GM18907 (cell line): ENCODE measurements around the gene CAPZA3.
"Not testable (repeated sequence)": the region's sequence is repeated elsewhere in the genome, so short reads cannot be mapped to it uniquely, and the experiment has no call there.

Source experiments
- ATAC-seq: cut with Tn5 transposase; IDR thresholded peaks from one replicate; pipeline ENCODE4 v1.9.1; 2021; ENCODE audit warnings: mild to moderate bottlenecking, moderate library complexity; ENCODE audit not compliant: unreplicated experiment

The CAPZA3 gene, protein sequence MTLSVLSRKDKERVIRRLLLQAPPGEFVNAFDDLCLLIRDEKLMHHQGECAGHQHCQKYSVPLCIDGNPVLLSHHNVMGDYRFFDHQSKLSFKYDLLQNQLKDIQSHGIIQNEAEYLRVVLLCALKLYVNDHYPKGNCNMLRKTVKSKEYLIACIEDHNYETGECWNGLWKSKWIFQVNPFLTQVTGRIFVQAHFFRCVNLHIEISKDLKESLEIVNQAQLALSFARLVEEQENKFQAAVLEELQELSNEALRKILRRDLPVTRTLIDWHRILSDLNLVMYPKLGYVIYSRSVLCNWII

DNA sequence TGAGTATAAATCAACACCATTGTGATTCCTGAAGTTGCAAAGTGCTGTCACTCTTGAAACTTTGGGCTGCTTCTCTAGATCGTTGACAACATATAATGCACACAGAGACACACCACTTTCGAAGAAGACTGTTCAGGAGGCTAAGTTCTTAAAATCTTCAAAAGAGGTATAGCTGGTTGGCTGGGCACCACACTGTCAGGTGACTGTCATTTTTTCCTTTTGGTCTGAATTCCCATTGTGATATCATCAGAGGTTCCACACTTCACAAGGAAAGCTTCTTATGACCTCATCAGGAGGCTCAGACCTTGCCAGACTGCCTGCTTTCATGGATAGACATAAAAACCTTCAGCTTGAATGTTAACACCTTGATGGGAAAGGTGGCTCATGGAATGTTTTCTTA is at the start of gene CAPZA3, which contains the start of gene PLCZ1:
Gene CAPZA3, plus strand, starts transcription at position 301 of the 400 bp plus-strand sequence. CDS start 150 bp downstream, outside the sequence.
Gene PLCZ1, minus strand, starts transcription at position 194 of the 400 bp plus-strand sequence. CDS start 641 bp downstream, outside the sequence.
- no peak for ATAC-seq

DNA sequence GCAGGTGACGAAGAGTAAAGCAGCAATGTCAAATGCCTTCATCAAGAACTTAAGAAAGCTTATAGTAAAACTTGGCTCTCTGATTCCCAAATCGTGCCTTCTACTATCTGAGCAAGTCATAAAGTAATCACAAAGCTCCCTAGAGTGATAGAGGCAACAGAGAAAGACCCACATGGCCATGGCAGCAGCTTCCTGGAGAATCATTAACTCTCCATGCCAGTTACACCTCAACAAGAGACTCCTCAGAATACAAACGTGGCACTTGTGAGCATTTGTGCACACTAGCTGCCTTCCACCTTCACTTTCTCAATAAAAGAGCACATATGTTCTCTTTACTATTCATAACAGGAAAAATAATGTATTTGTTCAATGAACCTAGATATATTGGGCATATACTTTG is 48.1 kb upstream of the CAPZA3 start:
- ATAC-seq: no peak

DNA sequence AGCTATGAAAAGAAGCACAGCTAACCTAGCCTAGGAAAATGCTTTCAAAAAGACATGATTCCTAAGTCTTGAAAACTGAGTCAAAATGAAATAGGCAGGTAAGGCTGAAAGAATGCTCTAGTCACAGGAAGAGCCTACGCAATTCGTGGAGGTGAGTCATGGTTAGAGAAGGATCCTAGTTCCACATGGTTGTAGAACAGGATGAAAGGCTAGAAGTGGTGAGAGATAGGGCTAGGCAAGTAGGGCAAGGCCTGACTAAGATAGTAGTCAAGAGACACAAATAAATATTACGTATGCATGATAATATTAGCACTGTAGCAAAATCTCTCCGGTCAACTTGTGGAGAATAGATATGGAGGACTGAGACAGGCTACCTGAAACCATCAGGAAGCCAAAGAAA is 47.3 kb upstream of the CAPZA3 start:
- ATAC-seq: no peak

DNA sequence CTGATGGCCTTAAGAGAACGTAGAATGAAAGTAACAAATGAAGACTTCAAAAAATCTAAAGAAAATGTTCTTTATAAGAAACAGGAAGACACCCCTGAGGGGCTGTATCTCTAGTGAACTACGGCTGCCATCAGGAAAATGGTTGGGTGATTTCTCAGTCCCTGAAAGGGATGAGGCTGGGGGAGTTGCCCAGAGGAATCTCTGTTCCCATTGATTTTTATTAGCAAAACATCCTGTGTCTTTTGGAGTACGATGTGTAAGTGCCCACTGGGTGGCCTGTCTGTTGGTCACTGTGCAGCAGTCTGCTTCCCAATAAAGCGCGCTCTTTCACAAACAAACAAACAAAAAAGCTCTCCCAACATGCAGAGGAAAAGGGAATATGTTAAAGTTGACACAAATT is 43.9 kb upstream of the CAPZA3 start:
- not testable (repeated sequence) for ATAC-seq

DNA sequence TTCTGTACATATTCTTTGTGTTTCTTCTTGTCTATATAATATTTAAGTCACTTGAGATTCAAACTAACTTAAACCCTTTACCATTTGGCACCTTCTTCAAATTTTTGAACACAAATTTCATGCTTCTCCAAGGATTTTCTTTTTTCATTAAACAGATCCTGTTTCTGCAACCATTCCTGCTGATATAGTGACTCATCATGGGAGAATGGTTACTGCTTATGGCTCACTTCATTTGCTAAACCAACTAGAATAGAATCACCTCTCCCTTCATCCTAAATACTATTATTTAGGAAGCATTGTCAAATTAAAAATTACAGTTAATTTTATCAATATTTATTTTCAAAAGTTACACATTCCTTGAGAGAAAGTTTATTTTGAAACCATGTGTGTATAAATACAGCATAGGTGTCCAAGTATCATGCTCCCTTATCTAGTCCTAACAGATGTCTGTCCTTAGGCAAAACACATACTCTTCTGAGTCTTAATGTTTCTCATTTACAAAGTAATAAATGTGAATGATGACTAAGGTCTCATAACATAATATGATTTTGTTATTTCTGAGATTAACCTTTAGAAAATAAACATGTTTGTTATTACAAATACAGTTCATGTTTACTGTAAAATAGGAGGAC is 40.8 kb upstream of the CAPZA3 start:
- ATAC-seq: no peak

DNA sequence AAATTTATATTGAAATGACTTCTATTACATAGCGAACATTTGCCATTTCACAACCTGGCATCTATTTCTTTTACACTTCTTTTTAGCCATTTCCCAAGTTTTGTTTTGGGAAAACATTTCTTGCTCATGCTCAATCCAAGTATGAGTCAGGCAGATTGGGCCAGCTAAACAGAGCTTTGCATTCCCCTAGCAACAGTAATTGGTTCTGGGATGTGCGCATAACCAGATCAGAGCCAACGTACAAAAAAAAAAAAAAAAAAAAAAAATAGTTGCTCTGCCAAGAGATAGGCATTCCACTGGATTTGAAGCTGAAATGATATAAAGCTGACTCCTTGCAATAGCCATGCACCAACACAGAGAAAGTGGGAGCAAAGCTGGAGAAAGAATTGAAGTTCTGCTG is 37.6 kb upstream of the CAPZA3 start:
- no peak for ATAC-seq

DNA sequence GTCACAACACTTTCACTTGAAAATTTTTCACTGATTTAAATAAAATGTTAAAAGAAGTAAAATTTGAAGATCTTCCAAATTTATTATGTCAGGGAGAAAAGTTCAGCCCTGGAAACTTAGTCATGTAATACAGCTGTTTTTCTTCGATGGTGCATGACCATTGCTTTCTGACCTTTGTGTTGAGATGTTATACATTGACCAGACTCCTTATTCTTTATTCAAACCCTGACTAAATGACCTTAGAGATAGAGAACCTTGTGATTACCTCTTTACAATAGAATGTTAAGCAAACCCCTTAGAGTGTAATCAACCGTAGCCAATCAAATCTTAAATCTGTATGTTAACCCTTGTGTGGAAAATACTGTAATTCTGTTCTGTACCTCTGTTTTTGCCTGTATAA is 34.6 kb upstream of the CAPZA3 start:
- ATAC-seq: no peak

DNA sequence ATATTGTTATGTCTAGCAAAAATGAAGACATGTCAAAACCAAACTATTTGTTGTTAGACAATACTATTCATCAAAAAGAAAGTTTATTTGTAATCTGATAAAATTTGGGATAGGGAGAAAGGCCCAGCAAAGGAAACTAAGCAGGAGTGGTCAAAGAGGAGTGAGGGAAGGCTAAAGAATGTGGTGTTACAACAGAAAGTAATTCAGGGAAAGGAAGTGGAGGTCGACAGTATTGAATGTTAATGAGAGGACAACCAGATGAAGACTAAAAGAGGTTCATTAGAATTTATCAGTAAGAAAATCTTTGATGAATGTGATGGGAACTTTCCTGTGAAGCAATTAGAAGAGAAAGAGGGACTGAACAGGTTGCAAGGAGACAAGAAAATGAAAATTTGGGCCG is 34.0 kb upstream of the CAPZA3 start:
- ATAC-seq: no peak

DNA sequence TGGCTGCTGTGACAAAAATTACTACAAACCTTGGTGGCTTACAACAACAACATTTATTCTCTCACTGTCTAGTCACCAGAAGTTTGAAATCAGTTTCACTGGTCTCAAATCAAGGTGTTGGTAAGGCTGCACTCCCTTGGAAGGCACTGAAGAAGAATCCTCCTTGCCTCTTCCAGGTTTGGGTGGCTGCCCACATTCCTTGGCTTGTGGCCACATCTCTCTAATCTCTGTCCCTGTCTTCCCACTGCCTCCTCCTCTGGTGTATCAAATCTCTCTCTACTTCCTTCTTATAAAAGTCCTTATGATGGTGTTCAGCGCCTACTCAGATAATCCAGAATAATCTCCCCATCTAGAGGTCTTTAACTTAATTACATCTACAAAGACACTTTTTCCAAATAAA is 31.1 kb upstream of the CAPZA3 start:
- no peak for ATAC-seq

DNA sequence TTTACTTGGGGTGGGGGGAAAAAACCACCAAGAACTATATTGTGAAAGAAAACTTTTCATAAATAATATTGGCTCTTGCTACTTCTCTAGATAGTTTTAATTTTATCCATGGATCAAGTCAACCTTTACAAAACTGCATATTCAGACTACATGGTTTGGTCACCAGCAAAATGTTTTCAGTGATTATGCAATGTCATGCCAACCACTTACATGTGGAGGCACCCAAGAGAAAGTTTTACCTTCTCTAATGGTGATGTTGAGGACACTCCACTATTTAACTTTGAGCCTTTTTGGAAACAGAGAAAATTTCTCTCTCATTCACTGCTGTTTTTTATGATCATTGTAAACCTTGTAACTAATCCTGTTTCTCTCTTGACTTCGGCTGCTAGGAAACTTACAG is 21.7 kb upstream of the CAPZA3 start:
- no peak for ATAC-seq

DNA sequence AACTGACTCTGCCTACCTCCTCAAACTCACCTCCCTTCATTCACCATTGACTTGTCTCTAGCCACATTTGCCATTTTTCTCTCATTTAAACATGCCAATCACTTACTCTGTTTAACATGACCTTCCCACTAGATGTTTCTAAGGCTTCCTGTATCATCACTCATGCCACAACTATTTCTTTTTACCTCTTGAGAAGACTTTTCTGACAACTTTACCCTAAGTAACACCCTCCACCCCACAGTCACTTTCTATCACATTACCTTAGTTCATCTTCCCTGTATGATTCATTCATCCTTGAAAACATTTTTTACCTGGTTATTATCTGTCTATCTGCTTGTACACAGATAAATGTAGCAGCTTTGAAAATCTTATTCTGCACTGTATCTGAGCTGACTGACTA is 19.5 kb upstream of the CAPZA3 start:
- ATAC-seq: no peak

DNA sequence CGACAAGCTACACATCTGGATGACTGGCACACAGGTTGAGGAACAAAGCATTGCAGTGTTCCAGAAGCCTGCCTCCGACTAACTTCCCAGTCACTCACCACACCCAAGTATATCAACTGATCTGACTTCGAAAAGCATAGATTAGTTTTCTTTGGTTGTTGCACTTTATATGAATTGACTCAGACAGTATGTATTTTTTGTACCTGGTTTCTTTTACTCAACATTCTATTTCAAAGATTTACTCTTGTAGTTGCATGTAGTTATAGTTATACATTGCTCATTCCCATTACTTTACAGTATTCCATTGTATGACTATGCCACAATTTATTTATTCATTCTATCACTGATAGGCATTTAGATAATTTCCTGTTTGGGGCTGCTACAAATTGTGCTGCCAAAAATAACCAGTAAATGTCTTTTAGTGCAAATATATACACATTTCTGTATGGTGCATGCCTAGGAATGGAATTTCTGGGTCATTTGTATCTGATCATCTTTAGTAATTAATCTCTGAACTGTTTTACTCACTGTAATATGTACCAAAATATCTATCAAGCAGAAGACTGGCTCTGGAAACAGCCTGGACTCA is 17.9 kb upstream of the CAPZA3 start:
- no peak for ATAC-seq

DNA sequence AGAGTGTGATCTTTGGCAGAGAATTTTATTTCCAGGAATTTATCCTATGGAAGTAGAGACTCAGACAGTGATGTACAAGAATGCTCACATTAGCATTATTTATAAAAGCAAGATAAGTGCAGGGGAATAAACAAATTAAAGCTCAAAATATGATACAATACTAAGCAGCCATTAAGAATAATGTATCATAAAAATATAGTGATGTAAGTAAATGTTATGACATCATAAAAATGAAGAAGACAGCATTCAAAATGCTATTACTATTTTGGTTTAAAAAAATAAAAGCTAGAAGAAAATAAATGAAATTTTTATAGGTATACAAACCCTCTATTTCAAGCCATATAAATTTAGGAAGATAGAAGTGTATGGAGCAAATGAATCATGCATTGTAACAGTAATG is 17.2 kb upstream of the CAPZA3 start:
- no peak for ATAC-seq

DNA sequence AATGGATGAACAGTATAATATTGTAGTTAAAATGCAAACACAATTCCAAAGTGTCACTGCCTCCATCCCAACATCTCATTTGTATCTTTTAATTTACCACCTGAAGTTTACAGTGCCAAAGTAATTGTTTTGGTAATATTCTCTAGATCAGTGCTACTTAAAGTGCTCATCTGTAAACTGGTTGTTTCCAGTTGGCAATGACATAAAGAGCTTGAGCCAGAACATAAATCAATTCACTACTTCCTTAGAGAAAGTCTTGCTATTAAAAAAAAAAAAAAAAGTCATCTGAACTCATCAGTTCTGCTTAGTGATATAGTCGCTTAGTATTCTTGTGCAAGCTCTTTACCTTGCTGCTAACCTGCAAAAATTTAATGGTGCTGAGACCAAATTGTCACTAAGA is 16.5 kb upstream of the CAPZA3 start:
- ATAC-seq: no peak

DNA sequence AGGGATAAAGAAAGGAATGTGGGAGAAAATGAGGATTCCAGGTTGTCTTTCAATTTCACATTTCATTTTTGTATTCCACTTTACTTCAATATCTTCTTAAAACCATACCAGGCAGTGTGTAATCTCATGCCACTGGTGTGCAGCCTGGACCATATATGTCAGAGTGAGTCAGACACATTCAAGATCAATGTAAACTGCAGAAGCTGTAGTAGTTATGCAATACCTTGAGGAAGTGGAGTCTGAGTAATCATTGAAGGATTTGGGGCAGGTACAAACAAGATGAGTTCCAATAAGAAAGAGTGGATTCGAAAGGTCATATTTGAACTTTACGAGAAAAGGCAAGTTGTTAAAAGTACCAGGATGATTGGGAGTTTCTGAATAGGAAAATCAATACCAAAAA is 14.2 kb upstream of the CAPZA3 start:
- ATAC-seq: no peak

DNA sequence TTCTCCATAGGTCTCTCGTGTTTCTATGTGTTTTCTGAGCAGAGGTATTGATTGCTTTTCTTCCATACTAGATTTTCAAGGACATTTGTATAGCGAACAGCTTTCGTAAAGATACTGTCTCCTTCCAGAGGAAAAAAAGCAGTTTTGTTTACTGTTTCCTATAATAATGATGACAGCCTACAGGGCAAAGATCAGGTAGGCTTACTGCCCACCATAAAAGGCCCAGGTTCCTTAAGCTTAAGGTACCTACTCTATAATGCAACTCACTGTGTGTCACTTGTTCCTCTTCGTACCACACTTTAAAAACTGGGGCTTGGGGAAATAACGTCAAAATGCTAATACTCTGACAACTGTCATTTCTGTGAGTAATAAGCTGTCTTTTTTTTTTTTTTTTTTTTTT is 6.8 kb upstream of the CAPZA3 start:
- no peak for ATAC-seq

DNA sequence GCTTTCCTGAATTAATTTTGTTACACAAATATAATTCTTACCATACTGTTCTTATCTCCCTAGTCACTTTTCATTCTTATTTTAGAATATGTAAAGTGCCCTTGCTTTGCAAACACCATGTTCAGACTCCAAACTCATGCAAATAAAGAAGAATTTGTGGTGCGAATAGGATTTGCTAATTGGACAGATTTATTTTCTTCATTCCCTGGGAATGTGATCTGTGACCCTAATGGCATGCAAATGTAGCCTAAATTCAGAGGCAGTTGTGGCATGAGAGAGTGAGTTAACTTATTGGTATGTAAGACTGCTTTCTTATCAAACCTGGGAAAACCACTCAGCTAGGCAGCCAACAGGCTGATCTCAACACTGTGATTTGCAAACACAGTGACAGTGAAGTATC is 10.0 kb downstream of the CAPZA3 start:
- no peak for ATAC-seq

DNA sequence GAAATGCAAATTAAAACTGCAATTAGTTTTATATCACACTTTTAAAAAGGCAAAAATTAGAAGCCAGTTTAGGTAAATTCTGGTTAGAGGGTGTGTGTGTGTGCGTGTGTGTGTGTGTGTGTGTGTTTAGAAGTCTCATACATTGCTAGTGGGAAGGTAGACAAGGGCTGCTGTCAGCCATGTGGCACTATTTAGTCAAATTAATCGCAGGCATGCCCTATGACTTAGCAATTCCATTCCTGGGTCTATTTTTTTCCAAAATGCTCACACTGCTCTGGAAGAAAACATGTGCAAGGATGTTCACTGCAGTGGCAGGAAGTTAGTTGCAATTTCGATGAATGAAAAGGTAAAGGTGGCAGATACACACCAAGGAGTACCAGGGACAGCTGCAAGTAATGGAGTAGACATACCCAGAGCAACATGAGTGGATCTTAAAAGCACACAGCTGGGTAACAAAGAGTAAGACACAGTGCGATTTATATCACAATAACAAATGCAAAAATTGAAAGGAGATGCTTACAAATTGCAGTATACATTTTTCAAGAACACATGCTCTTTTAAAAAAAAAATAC is 11.6 kb downstream of the CAPZA3 start:
- no peak for ATAC-seq

DNA sequence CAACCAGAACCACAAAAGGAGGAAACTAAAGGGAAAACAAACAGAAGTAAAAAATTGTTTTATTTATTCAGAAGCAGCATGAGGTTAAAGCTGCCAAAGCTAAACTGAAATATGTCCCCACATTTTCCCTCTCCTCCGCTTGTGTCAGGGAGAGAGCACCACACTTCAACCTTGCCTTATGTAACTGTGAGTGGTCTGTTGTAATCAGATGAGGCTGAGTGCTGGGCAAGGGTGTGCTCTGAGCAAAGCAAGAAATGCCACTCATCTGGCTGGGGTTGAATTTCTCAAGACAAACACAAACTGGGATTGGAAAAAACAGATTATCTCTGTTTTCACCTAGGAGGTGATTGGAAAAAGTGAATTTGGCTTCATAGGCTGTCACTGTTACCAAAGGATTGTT is 12.2 kb downstream of the CAPZA3 start:
- no peak for ATAC-seq

DNA sequence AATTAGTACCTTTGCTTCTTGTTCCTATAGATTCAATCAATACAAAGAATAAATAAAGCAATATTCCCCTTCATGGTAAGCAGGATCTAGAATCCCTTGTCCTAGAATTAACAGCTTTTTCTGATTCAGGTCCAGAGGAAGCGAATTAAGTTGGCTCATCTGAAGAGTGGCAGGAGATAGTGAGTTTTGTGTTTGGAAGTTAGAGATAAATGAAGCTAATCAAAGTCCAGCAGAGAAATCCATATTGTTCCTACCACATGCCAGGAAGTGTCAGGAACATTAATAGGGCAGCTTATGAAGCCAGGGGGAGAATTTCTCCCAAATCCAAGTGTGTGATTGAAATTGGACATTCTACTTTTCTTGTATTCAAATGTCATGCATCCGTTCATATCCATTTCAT is 13.9 kb downstream of the CAPZA3 start:
- ATAC-seq: no peak

DNA sequence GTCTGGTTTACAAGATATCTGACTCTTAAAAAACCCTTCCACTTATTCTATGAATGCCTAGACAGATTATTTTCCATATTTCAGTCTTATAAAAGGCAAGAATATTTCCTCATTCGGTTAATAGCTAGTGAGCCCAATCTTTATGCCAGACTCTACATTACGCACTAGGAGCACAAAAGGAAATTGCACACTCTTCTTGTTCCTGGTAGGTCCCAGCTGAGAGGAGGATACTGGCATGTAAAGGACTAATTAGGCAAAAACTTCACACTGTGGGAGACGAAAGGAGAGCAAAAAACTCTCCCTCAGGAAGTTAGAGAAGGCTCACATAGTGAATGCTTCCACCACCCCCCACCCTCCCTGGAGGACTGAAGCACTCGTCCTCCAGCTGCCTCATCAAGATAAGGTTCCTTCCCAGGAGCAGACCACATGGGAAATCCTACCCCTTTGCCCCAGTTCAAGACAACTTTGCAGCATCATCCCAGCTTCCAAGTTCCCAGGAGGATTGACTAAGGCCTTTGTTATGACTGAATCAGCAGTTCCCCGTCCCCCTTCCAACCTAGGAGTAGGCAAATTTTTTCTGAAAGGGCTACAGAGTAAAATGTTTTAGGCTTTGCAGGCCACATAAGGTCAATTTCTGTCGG is 14.5 kb downstream of the CAPZA3 start:
- ATAC-seq: no peak

DNA sequence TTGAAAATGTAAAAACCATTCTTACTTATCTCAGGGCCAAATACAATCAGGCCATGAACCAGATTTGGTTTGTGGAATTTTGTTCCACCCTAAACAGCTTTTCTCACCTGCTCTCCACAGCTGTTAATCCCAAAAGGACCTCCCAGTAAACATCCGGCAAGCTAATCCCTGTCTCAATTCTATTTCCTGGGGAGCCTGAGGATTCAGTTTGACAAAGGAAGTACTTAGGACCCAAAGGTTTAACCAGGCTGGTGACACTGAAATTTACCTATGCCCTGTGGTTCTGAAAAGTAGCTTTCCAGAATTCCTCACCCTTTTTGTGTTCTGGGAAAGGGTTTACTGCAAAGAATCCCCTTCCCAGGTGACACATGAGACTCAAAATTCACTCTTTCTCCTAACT is 15.0 kb downstream of the CAPZA3 start:
- no peak for ATAC-seq
